Measurements from ENCODE around the gene B4GALT5.

DNA sequence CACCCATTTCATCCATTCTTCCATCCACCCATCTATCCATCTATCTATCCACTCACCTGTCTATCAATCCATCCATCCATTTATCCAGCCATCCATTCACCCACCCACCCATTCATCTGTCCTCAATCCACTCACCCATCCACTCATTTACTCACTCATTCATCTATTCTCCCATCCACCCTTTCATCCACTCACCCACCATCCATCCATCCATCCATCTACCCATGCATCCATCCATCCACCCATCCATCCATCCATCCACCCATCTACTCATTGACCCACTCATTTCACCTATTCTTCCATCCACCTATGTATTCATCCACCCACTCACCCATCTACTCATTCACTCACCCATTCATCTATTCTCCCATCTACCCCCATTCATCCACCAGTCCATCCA is 121.6 kb downstream of the B4GALT5 start:
- TF ChIP-seq, protein P1, sequence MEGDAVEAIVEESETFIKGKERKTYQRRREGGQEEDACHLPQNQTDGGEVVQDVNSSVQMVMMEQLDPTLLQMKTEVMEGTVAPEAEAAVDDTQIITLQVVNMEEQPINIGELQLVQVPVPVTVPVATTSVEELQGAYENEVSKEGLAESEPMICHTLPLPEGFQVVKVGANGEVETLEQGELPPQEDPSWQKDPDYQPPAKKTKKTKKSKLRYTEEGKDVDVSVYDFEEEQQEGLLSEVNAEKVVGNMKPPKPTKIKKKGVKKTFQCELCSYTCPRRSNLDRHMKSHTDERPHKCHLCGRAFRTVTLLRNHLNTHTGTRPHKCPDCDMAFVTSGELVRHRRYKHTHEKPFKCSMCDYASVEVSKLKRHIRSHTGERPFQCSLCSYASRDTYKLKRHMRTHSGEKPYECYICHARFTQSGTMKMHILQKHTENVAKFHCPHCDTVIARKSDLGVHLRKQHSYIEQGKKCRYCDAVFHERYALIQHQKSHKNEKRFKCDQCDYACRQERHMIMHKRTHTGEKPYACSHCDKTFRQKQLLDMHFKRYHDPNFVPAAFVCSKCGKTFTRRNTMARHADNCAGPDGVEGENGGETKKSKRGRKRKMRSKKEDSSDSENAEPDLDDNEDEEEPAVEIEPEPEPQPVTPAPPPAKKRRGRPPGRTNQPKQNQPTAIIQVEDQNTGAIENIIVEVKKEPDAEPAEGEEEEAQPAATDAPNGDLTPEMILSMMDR (IDR thresholded peaks at IDR 0.05; ENCODE audit: low read depth, low read length): no peak
- TF ChIP-seq EZH2phosphoT487 (IDR thresholded peaks at IDR 0.05; ENCODE audit: low read depth): no peak

Data from OCI-LY3 (cell line).